ENCODE results near the gene KCNQ5.

The KCNQ5 gene

GRCh38 chr6:72649032-72649984 lies 27.4 kb downstream of the KCNQ5 start:
- no peak overlapping the region for H3K4me3 ChIP-seq (ENCODE audit: low read depth, low read length)
- TF ChIP-seq CTCF (IDR thresholded peaks at IDR 0.05; ENCODE audit: low read depth, low read length) = no peak

- no peak for TF ChIP-seq CTCF (IDR thresholded peaks at IDR 0.05; ENCODE audit: low read depth, low read length)
- no peak overlapping the region for H3K4me3 ChIP-seq (ENCODE audit: low read depth, low read length)
Observed at GRCh38 chr6:72650081-72650745, 28.3 kb downstream of the KCNQ5 start.

GRCh38 chr6:72651174-72651573 lies 29.3 kb downstream of the KCNQ5 start:
- H3K4me3 ChIP-seq (ENCODE audit: low read depth, low read length) = no peak overlapping the region
- TF ChIP-seq CTCF (IDR thresholded peaks at IDR 0.05; ENCODE audit: low read depth, low read length) = no peak

GRCh38 chr6:72651967-72652956 lies 30.4 kb downstream of the KCNQ5 start:
- H3K4me3 ChIP-seq (ENCODE audit: low read depth, low read length) = no peak overlapping the region
- TF ChIP-seq CTCF (IDR thresholded peaks at IDR 0.05; ENCODE audit: low read depth, low read length) = no peak

GRCh38 chr6:72653026-72653425 lies 31.2 kb downstream of the KCNQ5 start:
- no peak overlapping the region for H3K4me3 ChIP-seq (ENCODE audit: low read depth, low read length)
- no peak for TF ChIP-seq CTCF (IDR thresholded peaks at IDR 0.05; ENCODE audit: low read depth, low read length)

- no peak for TF ChIP-seq CTCF (IDR thresholded peaks at IDR 0.05; ENCODE audit: low read depth, low read length)
- no peak overlapping the region for H3K4me3 ChIP-seq (ENCODE audit: low read depth, low read length)
Observed at GRCh38 chr6:72654071-72654621, 32.3 kb downstream of the KCNQ5 start.
